WTC11 (cell line): ENCODE data around the gene IFT27. TPM values are rescaled to one million over a fixed set of nuclear protein-coding genes. Genes with fewer than 3 reads are reported as not detected.

Experiments
- ATAC-seq: fragments of 200-7000 bp; cut with Tn5 transposase; 2 replicates; pipeline ENCODE4 v1.10.0; 2021; ENCODE audit warnings: mild to moderate bottlenecking, moderate library complexity
- CTCF ChIA-PET: fragments of 300-600 bp; sonication (Branson Sonifier 250); formaldehyde crosslinking; loops from one replicate; lab custom pipeline; 2021; ENCODE audit warnings: antibody characterized with exemption; lab: Charles Lee
- POLR2A ChIA-PET: fragments of 350-600 bp; sonication (Branson Sonifier 250); formaldehyde crosslinking; loops from one replicate; lab custom pipeline; 2021; ENCODE audit warnings: antibody characterized with exemption; lab: Charles Lee
- DNase-seq: peaks from one replicate; pipeline ENCODE4 v3.0.0; 2021; ENCODE audit warnings: low spot score
- H3K27ac Mint-ChIP-seq: 2 replicates; pipeline ENCODE4 v1.8.0; 2021; ENCODE audit warnings: mixed read lengths
- H3K27me3 Mint-ChIP-seq: 2 replicates; pipeline ENCODE4 v1.8.0; 2021; ENCODE audit warnings: low read depth, mild to moderate bottlenecking, moderate library complexity, mixed read lengths
- H3K36me3 Mint-ChIP-seq: 2 replicates; pipeline ENCODE4 v1.8.0; 2021; ENCODE audit warnings: mixed read lengths
- H3K4me1 Mint-ChIP-seq: 2 replicates; pipeline ENCODE4 v1.8.0; 2022; ENCODE audit warnings: mixed read lengths
- H3K4me3 Mint-ChIP-seq: 2 replicates; pipeline ENCODE4 v1.8.0; 2021; ENCODE audit warnings: mild to moderate bottlenecking, moderate library complexity, mixed read lengths
- H3K9me3 Mint-ChIP-seq: 2 replicates; pipeline ENCODE4 v1.8.0; 2021; ENCODE audit warnings: mixed read lengths
- CBFB ChIP-seq: sonication (generic); formaldehyde crosslinking; IDR thresholded peaks from 2 replicates; pipeline ENCODE4 v1.8.1; 2022; ENCODE audit warnings: mild to moderate bottlenecking, low read depth, missing genetic modification reagents
- ESRRA ChIP-seq: sonication (generic); formaldehyde crosslinking; IDR thresholded peaks from 2 replicates; pipeline ENCODE4 v1.8.1; 2022; ENCODE audit warnings: mild to moderate bottlenecking, missing genetic modification reagents, borderline replicate concordance
- FOXK1 ChIP-seq: sonication (generic); formaldehyde crosslinking; IDR thresholded peaks from 2 replicates; pipeline ENCODE4 v1.8.0; 2022; ENCODE audit warnings: mild to moderate bottlenecking, moderate library complexity, missing genetic modification reagents
- JUN ChIP-seq: sonication (generic); formaldehyde crosslinking; IDR thresholded peaks from 2 replicates; pipeline ENCODE4 v1.8.0; 2023; ENCODE audit warnings: mild to moderate bottlenecking, missing genetic modification reagents
- KAT7 ChIP-seq: sonication (generic); formaldehyde crosslinking; IDR thresholded peaks from 2 replicates; pipeline ENCODE4 v1.8.1; 2023; ENCODE audit warnings: missing genetic modification reagents, mild to moderate bottlenecking, borderline replicate concordance
- NR2C2 ChIP-seq: sonication (generic); formaldehyde crosslinking; IDR thresholded peaks from 2 replicates; pipeline ENCODE4 v1.8.0; 2022; ENCODE audit warnings: mild to moderate bottlenecking, missing genetic modification reagents
- NR3C1 ChIP-seq: sonication (generic); formaldehyde crosslinking; conservative IDR thresholded peaks from 2 replicates; pipeline ENCODE4 v1.8.1; 2023; ENCODE audit warnings: low read depth, mild to moderate bottlenecking, missing genetic modification reagents
- RELA ChIP-seq: sonication (generic); formaldehyde crosslinking; IDR thresholded peaks from 2 replicates; pipeline ENCODE4 v1.8.1; 2022; ENCODE audit warnings: missing genetic modification reagents, mild to moderate bottlenecking, borderline replicate concordance
- TCF7 ChIP-seq: sonication (generic); formaldehyde crosslinking; IDR thresholded peaks from 2 replicates; pipeline ENCODE4 v1.8.0; 2022; ENCODE audit warnings: mild to moderate bottlenecking, low read depth, missing genetic modification reagents, moderate library complexity
- TEAD4 ChIP-seq: sonication (generic); formaldehyde crosslinking; IDR thresholded peaks from 2 replicates; pipeline ENCODE4 v1.8.0; 2022; ENCODE audit warnings: mild to moderate bottlenecking, missing genetic modification reagents
- ZNF219 ChIP-seq: sonication (generic); formaldehyde crosslinking; IDR thresholded peaks from 2 replicates; pipeline ENCODE4 v1.8.0; 2023; ENCODE audit warnings: missing genetic modification reagents, mild to moderate bottlenecking, borderline replicate concordance
- ZNF317 ChIP-seq: sonication (generic); formaldehyde crosslinking; IDR thresholded peaks from 2 replicates; pipeline ENCODE4 v1.8.1; 2023; ENCODE audit warnings: low read depth, mild to moderate bottlenecking, moderate library complexity, missing genetic modification reagents, borderline replicate concordance
- total RNA-seq: library from RNA; stranded (reverse); gene quantifications from 3 replicates; pipeline ENCODE4 v1.2.3, GENCODE V29; 2021
- TF ChIP-seq, protein P1 (sequence below): sonication (generic); formaldehyde crosslinking; IDR thresholded peaks from 2 replicates; pipeline ENCODE4 v1.8.1; 2023; ENCODE audit warnings: mild to moderate bottlenecking, missing genetic modification reagents, borderline replicate concordance
- TF ChIP-seq, protein P2 (sequence below): sonication (generic); formaldehyde crosslinking; IDR thresholded peaks from 2 replicates; pipeline ENCODE4 v1.8.1; 2023; ENCODE audit warnings: mild to moderate bottlenecking, missing genetic modification reagents
- TF ChIP-seq, protein P3 (sequence below): sonication (generic); formaldehyde crosslinking; IDR thresholded peaks from 2 replicates; pipeline ENCODE4 v1.8.0; 2022; ENCODE audit warnings: mild to moderate bottlenecking, missing genetic modification reagents
- TF ChIP-seq, protein P4 (sequence below): fragments of 250-450 bp; sonication (Bioruptor Pico); IDR thresholded peaks from 2 replicates; pipeline ENCODE4 v1.9.0; 2021; ENCODE audit warnings: mild to moderate bottlenecking, borderline replicate concordance
- TF ChIP-seq, protein P5 (sequence below): sonication (generic); formaldehyde crosslinking; IDR thresholded peaks from 2 replicates; pipeline ENCODE4 v1.8.1; 2023; ENCODE audit warnings: mild to moderate bottlenecking, moderate library complexity, missing genetic modification reagents
- TF ChIP-seq, protein P6 (sequence below): sonication (generic); formaldehyde crosslinking; IDR thresholded peaks from 2 replicates; pipeline ENCODE4 v1.8.1; 2023; ENCODE audit warnings: mild to moderate bottlenecking, missing genetic modification reagents, moderate library complexity
- TF ChIP-seq, protein P7 (sequence below): sonication (generic); formaldehyde crosslinking; IDR thresholded peaks from 2 replicates; pipeline ENCODE4 v1.8.0; 2022; ENCODE audit warnings: mild to moderate bottlenecking, missing genetic modification reagents

The IFT27 gene
- total RNA-seq, 1 experiment from 2014 or later = 47.9 TPM

DNA sequence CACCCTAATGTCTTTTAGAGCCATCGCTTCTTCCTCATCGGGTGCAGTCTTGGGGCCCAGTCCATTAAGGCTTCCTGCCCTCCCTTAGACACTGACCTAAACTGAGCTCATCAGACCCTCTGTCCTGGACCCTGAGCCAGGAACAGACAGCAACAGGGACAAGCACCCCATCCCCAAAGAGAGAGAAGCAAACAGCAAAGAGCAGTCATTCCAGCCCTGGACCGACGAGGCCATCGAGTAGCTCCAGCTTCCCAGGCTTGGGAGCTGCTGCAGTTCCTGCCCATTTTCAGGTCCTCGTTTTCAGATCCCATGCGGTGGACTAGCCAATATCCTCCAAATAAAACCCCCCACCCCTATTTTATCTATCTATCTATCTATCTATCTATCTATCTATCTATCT lies 46.6 kb downstream of the IFT27 start (continued):
- TF ChIP-seq, protein P1, sequence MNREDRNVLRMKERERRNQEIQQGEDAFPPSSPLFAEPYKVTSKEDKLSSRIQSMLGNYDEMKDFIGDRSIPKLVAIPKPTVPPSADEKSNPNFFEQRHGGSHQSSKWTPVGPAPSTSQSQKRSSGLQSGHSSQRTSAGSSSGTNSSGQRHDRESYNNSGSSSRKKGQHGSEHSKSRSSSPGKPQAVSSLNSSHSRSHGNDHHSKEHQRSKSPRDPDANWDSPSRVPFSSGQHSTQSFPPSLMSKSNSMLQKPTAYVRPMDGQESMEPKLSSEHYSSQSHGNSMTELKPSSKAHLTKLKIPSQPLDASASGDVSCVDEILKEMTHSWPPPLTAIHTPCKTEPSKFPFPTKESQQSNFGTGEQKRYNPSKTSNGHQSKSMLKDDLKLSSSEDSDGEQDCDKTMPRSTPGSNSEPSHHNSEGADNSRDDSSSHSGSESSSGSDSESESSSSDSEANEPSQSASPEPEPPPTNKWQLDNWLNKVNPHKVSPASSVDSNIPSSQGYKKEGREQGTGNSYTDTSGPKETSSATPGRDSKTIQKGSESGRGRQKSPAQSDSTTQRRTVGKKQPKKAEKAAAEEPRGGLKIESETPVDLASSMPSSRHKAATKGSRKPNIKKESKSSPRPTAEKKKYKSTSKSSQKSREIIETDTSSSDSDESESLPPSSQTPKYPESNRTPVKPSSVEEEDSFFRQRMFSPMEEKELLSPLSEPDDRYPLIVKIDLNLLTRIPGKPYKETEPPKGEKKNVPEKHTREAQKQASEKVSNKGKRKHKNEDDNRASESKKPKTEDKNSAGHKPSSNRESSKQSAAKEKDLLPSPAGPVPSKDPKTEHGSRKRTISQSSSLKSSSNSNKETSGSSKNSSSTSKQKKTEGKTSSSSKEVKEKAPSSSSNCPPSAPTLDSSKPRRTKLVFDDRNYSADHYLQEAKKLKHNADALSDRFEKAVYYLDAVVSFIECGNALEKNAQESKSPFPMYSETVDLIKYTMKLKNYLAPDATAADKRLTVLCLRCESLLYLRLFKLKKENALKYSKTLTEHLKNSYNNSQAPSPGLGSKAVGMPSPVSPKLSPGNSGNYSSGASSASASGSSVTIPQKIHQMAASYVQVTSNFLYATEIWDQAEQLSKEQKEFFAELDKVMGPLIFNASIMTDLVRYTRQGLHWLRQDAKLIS (CRISPR knock-in tag) = no peak
- TF ChIP-seq, all 79 proteins: peak for 0

DNA sequence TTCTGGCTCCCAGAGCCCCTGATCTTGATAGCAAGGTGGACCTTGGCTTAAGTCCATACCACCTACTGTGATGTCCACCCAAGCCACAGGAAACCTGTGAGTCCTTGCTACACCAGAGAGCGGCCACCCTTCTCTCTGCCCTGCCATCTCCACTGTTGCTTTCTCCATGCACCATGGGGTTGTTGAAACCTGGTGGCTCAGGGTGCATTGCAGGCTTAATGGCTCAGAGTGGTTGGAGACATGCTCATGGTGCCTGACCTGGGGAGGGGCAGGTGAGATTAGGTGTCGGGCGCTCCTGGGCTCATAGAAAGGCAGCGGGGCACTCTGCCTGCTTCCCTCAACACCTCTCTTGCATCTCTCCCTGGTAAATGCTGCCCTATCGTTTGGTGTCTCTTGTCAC lies 47.4 kb downstream of the IFT27 start:
- ATAC-seq = no peak
- 0 out of 2 replicates have a peak, but pooled peaks cover 3% of the 10 kb centered on the region for H3K4me1 Mint-ChIP-seq
- CTCF ChIA-PET = interaction anchor here (1.4 to 1.8 kb wide), 3 partner anchors 29 to 158 kb away, joined by 4 to 8 read pairs (median 5); no protein-coding TSS in a partner anchor
- no peak for TF ChIP-seq JUN (CRISPR knock-in tag)
- no peak for TF ChIP-seq CBFB (CRISPR knock-in tag)
- TF ChIP-seq KAT7 (CRISPR knock-in tag) = no peak
- no peak for TF ChIP-seq FOXK1 (CRISPR knock-in tag)
- TF ChIP-seq TEAD4 (CRISPR knock-in tag) = no peak
- TF ChIP-seq, protein P2, sequence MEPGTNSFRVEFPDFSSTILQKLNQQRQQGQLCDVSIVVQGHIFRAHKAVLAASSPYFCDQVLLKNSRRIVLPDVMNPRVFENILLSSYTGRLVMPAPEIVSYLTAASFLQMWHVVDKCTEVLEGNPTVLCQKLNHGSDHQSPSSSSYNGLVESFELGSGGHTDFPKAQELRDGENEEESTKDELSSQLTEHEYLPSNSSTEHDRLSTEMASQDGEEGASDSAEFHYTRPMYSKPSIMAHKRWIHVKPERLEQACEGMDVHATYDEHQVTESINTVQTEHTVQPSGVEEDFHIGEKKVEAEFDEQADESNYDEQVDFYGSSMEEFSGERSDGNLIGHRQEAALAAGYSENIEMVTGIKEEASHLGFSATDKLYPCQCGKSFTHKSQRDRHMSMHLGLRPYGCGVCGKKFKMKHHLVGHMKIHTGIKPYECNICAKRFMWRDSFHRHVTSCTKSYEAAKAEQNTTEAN (CRISPR knock-in tag) = no peak
- no peak for TF ChIP-seq ZNF317
- TF ChIP-seq, protein P3, sequence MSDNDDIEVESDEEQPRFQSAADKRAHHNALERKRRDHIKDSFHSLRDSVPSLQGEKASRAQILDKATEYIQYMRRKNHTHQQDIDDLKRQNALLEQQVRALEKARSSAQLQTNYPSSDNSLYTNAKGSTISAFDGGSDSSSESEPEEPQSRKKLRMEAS (CRISPR knock-in tag) = no peak
- no peak for TF ChIP-seq NR2C2
- TF ChIP-seq RELA (CRISPR knock-in tag) = no peak
- TF ChIP-seq ZNF219 (CRISPR knock-in tag) = no peak
- TF ChIP-seq, protein P4, sequence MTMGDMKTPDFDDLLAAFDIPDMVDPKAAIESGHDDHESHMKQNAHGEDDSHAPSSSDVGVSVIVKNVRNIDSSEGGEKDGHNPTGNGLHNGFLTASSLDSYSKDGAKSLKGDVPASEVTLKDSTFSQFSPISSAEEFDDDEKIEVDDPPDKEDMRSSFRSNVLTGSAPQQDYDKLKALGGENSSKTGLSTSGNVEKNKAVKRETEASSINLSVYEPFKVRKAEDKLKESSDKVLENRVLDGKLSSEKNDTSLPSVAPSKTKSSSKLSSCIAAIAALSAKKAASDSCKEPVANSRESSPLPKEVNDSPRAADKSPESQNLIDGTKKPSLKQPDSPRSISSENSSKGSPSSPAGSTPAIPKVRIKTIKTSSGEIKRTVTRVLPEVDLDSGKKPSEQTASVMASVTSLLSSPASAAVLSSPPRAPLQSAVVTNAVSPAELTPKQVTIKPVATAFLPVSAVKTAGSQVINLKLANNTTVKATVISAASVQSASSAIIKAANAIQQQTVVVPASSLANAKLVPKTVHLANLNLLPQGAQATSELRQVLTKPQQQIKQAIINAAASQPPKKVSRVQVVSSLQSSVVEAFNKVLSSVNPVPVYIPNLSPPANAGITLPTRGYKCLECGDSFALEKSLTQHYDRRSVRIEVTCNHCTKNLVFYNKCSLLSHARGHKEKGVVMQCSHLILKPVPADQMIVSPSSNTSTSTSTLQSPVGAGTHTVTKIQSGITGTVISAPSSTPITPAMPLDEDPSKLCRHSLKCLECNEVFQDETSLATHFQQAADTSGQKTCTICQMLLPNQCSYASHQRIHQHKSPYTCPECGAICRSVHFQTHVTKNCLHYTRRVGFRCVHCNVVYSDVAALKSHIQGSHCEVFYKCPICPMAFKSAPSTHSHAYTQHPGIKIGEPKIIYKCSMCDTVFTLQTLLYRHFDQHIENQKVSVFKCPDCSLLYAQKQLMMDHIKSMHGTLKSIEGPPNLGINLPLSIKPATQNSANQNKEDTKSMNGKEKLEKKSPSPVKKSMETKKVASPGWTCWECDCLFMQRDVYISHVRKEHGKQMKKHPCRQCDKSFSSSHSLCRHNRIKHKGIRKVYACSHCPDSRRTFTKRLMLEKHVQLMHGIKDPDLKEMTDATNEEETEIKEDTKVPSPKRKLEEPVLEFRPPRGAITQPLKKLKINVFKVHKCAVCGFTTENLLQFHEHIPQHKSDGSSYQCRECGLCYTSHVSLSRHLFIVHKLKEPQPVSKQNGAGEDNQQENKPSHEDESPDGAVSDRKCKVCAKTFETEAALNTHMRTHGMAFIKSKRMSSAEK (CRISPR knock-in tag) = no peak
- no peak for TF ChIP-seq TCF7 (CRISPR knock-in tag)
- TF ChIP-seq, protein P5, sequence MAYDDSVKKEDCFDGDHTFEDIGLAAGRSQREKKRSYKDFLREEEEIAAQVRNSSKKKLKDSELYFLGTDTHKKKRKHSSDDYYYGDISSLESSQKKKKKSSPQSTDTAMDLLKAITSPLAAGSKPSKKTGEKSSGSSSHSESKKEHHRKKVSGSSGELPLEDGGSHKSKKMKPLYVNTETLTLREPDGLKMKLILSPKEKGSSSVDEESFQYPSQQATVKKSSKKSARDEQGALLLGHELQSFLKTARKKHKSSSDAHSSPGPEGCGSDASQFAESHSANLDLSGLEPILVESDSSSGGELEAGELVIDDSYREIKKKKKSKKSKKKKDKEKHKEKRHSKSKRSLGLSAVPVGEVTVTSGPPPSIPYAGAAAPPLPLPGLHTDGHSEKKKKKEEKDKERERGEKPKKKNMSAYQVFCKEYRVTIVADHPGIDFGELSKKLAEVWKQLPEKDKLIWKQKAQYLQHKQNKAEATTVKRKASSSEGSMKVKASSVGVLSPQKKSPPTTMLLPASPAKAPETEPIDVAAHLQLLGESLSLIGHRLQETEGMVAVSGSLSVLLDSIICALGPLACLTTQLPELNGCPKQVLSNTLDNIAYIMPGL (CRISPR knock-in tag) = no peak
- TF ChIP-seq ESRRA (CRISPR knock-in tag) = no peak
- TF ChIP-seq, protein P6, sequence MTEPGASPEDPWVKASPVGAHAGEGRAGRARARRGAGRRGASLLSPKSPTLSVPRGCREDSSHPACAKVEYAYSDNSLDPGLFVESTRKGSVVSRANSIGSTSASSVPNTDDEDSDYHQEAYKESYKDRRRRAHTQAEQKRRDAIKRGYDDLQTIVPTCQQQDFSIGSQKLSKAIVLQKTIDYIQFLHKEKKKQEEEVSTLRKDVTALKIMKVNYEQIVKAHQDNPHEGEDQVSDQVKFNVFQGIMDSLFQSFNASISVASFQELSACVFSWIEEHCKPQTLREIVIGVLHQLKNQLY (CRISPR knock-in tag) = no peak
- no peak for TF ChIP-seq NR3C1
- TF ChIP-seq, protein P7, sequence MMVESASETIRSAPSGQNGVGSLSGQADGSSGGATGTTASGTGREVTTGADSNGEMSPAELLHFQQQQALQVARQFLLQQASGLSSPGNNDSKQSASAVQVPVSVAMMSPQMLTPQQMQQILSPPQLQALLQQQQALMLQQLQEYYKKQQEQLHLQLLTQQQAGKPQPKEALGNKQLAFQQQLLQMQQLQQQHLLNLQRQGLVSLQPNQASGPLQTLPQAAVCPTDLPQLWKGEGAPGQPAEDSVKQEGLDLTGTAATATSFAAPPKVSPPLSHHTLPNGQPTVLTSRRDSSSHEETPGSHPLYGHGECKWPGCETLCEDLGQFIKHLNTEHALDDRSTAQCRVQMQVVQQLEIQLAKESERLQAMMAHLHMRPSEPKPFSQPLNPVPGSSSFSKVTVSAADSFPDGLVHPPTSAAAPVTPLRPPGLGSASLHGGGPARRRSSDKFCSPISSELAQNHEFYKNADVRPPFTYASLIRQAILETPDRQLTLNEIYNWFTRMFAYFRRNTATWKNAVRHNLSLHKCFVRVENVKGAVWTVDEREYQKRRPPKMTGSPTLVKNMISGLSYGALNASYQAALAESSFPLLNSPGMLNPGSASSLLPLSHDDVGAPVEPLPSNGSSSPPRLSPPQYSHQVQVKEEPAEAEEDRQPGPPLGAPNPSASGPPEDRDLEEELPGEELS (CRISPR knock-in tag) = no peak
- TF ChIP-seq, all 79 proteins: peak for 0
- Mint-ChIP-seq H3K9me3 (0 out of 2 replicates have a peak, but pooled peaks cover 4% of the 10 kb centered on the region), H3K27ac (no peak overlapping the region), H3K36me3 (no peaks in the 10 kb centered on the region), H3K4me3 (no peak overlapping the region), H3K27me3 (peaks cover 5% of the 10 kb centered on the region; the same call in 1 of the 2 replicates)
- no peak for DNase-seq
- POLR2A ChIA-PET = interaction anchor here (1.4 kb wide), 1 partner anchor 48 kb away, joined by 3 read pairs; the partner anchor contains the start of gene IFT27
